ENCODE measurements around the gene CDC45. TPM values are rescaled to one million over a fixed set of nuclear protein-coding genes. Genes with fewer than 3 reads are reported as not detected.

Gene CDC45
- total RNA-seq, 1 experiment from 2014 or later, result 44.6 TPM

DNA sequence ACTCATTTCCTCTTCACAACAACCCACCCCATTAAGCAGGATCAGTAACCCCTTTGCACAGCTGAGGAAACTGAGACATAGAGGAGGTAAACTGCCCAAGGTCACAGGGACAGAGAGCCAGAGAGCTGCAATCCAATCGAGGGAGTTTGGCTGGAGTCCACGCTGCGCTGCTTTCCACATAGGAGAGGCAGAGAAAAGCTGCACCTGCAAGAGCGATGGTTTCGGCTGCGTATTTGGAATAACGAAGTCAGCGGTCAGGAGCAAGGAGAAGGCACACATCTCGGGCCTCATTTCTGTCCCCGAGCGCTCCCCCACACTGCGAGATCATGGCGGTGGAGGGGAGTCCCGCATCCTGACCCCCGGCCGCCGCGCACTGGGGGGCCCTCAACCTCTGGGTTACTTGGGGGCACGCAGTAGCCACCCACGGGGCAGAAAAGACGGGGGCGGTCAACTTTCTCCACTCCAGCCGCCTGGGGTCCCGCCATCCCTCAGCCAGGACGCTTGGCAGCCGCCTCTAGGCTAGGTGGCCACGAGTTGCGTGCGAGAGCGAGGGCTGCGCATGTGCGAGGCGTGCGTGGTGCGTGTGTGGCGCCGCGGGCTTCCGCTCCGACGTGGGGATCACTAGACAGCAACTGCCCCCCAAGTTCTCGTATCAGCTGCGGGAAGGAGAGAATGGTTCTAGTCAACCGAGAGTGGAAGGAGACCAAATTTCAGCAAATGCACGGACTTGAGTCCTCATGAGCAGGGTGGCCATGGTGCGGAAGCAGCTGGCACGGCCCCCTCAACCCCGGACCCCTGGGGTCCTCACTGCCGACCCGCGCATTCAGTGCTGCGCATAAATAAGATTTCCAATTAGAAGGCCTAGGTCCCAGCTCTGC lies 86.8 kb downstream of the CDC45 start:
- no peak overlapping the region for H3K4me3 ChIP-seq (ENCODE audit: low read depth, low read length)
- no peaks in the 10 kb centered on the region; the same call in 1 of the 2 replicates for H3K27me3 ChIP-seq (replicated peaks; ENCODE audit: control insufficient read depth, insufficient read depth, low read length)
- no peaks in the 10 kb centered on the region for H3K36me3 ChIP-seq (ENCODE audit: control insufficient read depth, insufficient read depth, low read length)
- intact Hi-C loops (cut with micrococcal nuclease; ENCODE audit: unreplicated experiment), result no loop called here
- H3K9me3 ChIP-seq, result no peaks in the 10 kb centered on the region
- no peak for DNase-seq
- H3K4me1 ChIP-seq, result no peaks in the 10 kb centered on the region
- Mint-ChIP-seq H3K27ac (ENCODE audit: unreplicated experiment) (no peak overlapping the region), H3K36me3 (ENCODE audit: insufficient read depth, unreplicated experiment) (no peaks in the 10 kb centered on the region), H3K4me3 (ENCODE audit: unreplicated experiment) (no peak overlapping the region), H3K4me1 (ENCODE audit: low read depth, unreplicated experiment) (no peaks in the 10 kb centered on the region), H3K27me3 (ENCODE audit: insufficient read depth, unreplicated experiment) (peaks cover 12% of the 10 kb centered on the region), H3K9me3 (ENCODE audit: unreplicated experiment) (no peaks in the 10 kb centered on the region)
- BruUV-seq (replicated peaks), result no TSS peak
- TF ChIP-seq, protein P1, sequence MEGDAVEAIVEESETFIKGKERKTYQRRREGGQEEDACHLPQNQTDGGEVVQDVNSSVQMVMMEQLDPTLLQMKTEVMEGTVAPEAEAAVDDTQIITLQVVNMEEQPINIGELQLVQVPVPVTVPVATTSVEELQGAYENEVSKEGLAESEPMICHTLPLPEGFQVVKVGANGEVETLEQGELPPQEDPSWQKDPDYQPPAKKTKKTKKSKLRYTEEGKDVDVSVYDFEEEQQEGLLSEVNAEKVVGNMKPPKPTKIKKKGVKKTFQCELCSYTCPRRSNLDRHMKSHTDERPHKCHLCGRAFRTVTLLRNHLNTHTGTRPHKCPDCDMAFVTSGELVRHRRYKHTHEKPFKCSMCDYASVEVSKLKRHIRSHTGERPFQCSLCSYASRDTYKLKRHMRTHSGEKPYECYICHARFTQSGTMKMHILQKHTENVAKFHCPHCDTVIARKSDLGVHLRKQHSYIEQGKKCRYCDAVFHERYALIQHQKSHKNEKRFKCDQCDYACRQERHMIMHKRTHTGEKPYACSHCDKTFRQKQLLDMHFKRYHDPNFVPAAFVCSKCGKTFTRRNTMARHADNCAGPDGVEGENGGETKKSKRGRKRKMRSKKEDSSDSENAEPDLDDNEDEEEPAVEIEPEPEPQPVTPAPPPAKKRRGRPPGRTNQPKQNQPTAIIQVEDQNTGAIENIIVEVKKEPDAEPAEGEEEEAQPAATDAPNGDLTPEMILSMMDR (IDR thresholded peaks at IDR 0.05; ENCODE audit: insufficient read depth in 1 of 2, low read depth in 1 of 2, low read length in 1 of 2, severe bottlenecking in 1 of 2, unreplicated experiment in 1 of 2), result no peak
- POLR2A ChIA-PET, result no interaction called here
- CTCF ChIA-PET, result interaction anchor here (0.6 kb wide), 1 partner anchor 65 kb away, joined by 3 read pairs; no protein-coding TSS in a partner anchor

DNA sequence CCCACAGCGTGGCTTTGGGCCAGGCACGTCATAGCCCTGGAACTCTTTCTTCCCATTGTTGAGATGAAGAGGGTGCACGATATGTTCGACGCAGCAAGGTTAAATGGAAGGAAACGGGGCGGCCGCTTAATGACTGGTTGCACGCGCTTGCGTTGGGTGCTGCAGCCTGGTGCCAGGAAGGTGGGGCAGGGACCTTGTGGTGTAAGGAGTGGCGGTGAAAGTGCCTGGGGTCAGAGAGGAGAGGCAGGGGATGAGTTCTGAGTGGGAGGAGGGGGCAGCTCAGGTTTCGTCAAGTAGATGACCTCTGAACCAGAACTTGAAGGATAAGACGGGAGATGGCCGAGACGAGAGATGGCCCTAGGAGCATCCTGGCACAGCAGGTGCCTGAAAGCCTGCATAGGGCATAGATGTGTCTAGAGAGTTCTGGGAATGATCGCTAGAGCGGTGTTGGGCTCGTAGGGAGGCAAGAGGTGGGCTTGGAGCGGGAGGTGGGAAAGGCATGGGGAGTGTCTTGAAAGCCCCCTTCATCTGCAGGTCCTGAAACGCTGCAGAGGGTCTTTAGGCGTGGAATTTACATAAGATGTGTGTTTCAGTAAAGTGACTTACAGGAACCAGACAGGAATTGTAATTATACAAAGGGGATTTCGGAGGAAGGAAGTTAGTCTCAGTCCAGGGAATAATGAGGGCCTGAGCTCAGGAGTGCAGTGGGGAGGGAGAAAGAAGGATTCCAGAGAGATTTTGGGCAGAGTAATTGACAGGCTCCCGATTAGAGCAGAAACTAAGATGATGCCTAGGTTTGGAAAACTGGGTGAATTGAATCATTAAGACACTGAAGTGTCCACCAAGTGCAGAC lies 87.7 kb downstream of the CDC45 start:
- no peaks in the 10 kb centered on the region for H3K9me3 Mint-ChIP-seq (ENCODE audit: unreplicated experiment)
- H3K36me3 ChIP-seq (ENCODE audit: control insufficient read depth, insufficient read depth, low read length), result no peaks in the 10 kb centered on the region
- no TSS peak for BruUV-seq (replicated peaks)
- no peaks in the 10 kb centered on the region for H3K9me3 ChIP-seq
- no peak for DNase-seq
- intact Hi-C loops (cut with micrococcal nuclease; ENCODE audit: unreplicated experiment), result no loop called here
- H3K4me1 ChIP-seq, result no peaks in the 10 kb centered on the region
- H3K4me1 Mint-ChIP-seq (ENCODE audit: low read depth, unreplicated experiment), result no peaks in the 10 kb centered on the region
- H3K27me3 ChIP-seq (replicated peaks; ENCODE audit: control insufficient read depth, insufficient read depth, low read length), result no peaks in the 10 kb centered on the region; the same call in 1 of the 2 replicates
- POLR2A ChIA-PET, result no interaction called here
- TF ChIP-seq, protein P1 (IDR thresholded peaks at IDR 0.05; ENCODE audit: insufficient read depth in 1 of 2, low read depth in 1 of 2, low read length in 1 of 2, severe bottlenecking in 1 of 2, unreplicated experiment in 1 of 2), result no peak
- H3K27me3 Mint-ChIP-seq (ENCODE audit: insufficient read depth, unreplicated experiment), result peaks cover 12% of the 10 kb centered on the region
- no peak overlapping the region for H3K27ac Mint-ChIP-seq (ENCODE audit: unreplicated experiment)
- H3K36me3 Mint-ChIP-seq (ENCODE audit: insufficient read depth, unreplicated experiment), result no peaks in the 10 kb centered on the region
- CTCF ChIA-PET, result no interaction called here
- no peak overlapping the region for H3K4me3 Mint-ChIP-seq (ENCODE audit: unreplicated experiment)
- no peak overlapping the region for H3K4me3 ChIP-seq (ENCODE audit: low read depth, low read length)
